Measurements from ENCODE around the gene TFF2.

The TFF2 gene

GRCh38 chr21:42384156-42384945, 33.6 kb upstream of the TFF2 start:
- DNase-seq: no peak

DNA sequence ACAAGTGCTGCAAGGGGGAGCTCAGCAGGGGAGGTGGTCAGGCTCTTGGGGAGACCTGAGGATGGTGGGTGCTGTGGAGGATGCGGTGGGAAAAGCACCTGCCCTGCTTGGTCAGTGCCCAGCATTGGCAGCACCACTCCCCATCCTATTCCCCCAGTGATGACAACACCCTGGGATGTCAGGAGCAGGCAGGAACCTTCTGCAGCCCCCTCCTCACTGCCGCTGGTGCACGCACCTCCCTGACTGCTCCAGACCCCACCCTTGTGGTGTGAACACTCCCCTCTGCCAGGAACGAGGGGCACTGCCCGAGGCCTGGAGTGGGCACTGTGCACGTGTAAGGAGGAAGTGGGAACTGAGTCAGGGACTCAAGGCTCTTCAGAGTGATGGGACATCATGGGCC, 32.5 kb upstream of the TFF2 start:
- no peak for DNase-seq

GRCh38 chr21:42382915-42383314, 32.1 kb upstream of the TFF2 start:
- no peak for DNase-seq

DNA sequence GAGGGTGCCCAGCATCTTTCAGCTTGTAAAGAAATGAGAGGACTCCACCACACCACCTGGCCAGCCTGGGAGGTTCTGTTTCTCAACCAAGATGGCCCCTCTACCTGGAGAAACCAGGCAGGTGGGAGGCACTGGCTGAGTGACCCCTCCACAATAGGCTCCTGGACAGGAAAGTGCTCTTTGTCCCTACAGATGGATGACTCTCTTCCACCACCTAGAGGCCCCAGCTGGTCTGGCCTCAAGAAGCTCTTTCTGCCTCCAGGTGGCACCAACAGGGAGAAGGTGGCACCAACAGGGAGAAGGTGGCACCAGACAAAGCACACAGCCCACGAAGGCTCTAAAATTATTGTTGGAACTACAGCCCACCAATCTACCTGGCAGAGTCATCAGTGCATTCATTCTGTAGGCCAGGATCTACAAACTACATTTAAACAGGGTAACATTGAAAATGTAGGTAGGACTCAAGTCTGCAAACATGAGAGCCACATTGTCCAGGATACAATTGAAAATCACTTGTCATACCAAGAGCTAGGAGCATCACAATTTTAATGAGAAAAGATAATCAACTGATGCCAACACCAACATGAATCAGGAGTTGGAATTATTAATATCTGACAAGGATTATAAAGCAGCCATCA, 30.7 kb upstream of the TFF2 start:
- no peak for DNase-seq

GRCh38 chr21:42379426-42380215, 28.8 kb upstream of the TFF2 start:
- DNase-seq: no peak

- no peak for DNase-seq
Measured at GRCh38 chr21:42378418-42378817, 27.6 kb upstream of the TFF2 start.

DNA sequence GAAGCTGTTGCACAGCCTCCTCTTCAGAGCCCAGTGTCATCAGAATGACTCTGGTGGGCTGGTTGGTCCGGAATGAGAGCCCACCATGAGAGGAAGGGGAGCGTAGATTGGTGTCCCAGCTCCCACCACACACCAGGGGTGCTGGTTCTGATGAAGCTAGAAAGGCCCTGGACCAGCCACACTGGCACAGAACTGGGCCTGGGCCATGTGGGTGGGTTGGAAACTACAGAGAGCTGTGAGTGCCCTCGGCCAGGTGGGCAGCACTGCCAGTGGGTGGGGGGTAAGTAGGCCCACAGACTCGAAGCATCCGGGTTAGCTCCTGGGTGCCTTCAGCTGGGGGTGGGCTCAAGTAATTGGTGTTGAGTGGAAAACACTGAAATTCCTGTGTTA, 27.2 kb upstream of the TFF2 start:
- DNase-seq: no peak

DNA sequence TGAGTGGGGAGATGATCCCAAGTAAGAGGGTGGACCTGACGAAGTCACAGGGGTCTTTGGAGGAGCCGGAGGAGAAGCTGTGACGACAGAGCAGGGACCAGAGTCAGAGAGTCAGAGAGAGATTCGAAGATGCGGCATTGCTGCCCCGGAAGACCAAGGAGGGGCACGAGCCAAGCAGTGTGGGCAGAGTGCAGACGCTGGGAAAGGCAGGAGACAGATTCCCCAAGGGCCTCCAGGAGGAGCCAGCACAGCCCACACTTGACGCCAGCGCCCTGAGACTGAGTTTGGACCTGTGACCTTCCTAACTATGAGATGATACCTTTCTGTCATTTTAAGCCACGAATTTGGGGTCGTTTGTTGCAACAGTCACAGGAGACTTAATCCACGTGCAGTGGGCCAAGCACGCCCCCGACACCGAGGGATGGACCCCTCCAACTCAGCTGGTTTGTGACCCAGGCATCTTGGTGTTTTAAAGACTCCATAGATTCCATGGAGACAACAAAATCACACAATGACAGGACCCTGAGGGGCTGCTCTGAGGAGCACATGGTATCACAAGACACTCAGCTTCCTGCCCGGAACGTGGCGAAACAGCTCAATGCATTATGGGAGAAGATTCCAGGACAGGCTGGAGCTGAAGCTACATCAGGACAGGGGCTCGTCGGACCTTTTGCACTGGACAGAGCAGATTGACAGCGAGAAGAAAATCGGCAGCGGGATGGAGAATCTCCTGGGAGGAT, 26.6 kb upstream of the TFF2 start:
- no peak for DNase-seq

DNA sequence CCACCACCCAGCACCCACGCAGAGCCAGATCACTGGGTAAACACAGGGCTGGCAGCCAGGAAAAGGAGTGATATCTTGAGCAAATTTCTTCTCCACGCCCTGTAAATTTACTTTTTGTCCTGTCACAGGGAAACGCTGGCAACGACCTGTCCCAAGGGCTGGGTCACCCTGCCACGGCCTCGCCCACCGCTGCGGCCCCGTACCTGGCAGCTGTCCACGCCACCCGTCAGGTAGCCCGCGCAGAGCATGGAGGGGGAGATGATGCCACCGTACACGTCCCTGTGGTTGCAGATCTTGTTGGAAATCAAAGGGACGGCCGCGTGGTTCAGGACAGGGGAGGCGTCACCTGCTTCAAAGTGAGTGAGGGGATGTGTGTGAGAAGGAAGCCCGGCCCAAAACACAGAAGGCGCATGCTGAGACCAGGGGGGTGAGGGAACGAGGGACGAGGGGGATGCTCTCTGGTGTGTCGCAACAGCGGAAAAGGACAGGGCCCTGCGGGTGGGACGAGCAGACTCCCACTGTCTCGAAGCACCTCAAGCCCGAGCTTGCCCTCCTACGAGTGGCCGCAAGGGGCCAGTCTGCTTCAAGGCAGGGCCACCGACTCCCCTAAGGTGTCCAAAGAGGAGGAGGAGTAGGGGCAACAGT, 25.7 kb upstream of the TFF2 start:
- DNase-seq: no peak

GRCh38 chr21:42375966-42376337, 25.2 kb upstream of the TFF2 start:
- DNase-seq: no peak

DNA sequence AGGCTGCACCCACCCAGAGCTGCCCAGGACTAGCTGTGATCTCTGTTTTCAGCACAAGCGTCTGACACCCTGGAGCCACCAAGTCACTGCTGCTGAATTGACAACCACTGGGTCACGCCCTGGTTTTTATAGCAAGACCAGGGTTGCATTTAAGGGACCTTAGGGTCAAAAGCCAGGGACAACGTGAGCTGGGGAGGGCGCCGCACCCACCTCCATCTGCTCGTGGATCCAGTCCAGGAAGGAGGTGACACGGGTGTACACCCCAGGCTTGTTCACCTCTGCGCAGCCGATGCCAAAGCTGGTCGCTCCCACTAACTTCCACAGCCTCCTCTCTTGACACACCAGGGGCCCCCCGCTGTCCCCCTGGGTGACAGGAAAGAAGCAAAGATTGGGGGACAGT, 24.7 kb upstream of the TFF2 start:
- DNase-seq: no peak

- no peak for DNase-seq
Measured at GRCh38 chr21:42374864-42375499, 24.2 kb upstream of the TFF2 start.

DNA sequence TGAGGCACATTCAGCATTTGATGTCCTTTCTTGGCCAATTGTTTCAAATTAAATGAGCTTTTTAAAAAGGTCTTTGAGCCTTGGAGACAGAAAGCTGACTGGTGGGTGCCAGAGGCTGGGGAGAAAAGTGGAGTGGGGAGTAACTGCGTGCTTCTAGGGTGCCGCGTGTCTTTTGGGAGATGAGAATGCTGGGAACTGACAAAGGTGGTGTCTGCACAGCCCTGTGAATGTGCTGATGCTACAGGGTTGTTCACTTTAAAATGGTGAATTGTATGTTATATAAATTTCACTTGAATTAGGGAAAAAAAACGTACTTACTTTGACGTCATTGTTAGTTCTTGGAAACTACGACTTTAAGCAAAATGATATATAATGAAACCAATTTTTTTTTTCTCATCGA, 23.7 kb upstream of the TFF2 start:
- DNase-seq: no peak

GRCh38 chr21:42373908-42374455, 23.2 kb upstream of the TFF2 start:
- DNase-seq: no peak

- no peak for DNase-seq
Measured at GRCh38 chr21:42373196-42373907, 22.6 kb upstream of the TFF2 start.

DNA sequence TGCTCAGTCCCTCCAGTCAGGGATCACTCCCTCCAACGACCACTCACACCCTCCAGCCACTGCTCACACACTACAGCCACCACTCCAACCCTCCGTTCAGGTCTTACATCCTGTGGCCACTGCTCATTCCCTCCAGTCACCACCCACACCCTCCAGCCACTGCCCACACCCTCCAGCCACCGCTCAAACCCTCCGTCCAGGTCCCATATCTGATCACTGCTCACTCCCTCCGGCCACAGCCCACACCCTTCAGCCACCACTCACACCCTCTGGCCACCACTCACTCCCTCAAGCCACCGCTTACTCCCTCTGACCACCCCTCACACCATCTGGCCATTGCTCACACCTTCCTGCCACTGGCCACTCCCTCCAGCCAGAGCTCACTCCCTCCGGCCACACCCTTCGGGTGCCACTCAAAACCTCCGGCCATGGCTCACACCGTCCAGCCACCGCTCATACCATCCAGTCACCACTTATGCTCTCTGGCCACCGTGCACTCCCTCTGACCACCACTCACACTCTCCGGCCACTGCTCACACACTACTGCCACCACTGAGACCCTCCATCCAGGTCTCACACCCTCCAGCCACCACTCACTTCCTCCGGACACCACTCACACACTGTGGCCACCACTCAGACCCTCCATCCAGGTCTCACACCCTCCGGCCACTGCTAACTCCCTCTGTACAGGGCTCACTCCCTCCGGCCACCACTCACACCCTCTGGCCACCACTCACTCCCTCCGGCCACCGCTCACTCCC, 20.3 kb upstream of the TFF2 start:
- no peak for DNase-seq

DNA sequence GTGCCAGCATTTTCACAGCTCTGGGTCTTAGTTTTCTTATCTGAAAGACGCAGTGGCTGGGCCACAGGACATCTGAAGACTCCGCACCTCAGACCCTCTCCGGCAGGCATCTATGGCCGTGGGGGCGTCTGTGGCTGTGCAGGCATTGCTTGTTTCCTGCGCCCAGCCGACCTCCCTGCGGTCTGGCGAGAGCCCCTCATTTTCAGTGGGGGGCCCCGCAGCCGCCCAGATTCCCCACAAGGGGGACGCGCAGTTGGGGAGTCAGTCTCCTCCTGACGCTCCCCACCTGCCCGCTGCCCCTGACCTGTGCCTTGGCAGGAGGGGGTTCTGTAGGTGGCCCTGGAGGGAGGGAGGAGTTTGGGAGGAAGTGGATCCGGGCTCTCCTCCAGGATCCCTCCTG, 19.0 kb upstream of the TFF2 start:
- DNase-seq: no peak

- DNase-seq: no peak
Measured at GRCh38 chr21:42367367-42368165, 16.8 kb upstream of the TFF2 start.

- DNase-seq: no peak
Measured at GRCh38 chr21:42366292-42367010, 15.7 kb upstream of the TFF2 start, which contains the start of gene TFF1. TFF1 (minus strand) TSS chr21:42366535; CDS start chr21:42366495, 40 bp downstream.

Data from NCI-H2081 treated with DMSO at 0.1 percent for 48 hours (cell line).